GM12864 (cell line): Measurements from ENCODE around the gene GORASP1.
A peak's percentile ranks its signal among the peaks of the same experiment; 100 is the strongest.

Experiments used
- DNase-seq: peaks from one replicate; pipeline ENCODE4 v3.0.0-alpha.2; 2011; ENCODE audit warnings: low read depth
- H3K4me3 ChIP-seq: 2 replicates; pipeline ENCODE4 v1.5.1; 2011; ENCODE audit warnings: mild to moderate bottlenecking, low read depth, low read length, control low read depth
- CTCF ChIP-seq: IDR thresholded peaks from 2 replicates; pipeline ENCODE4 v1.5.1; 2011; ENCODE audit warnings: low read depth, mild to moderate bottlenecking, moderate library complexity, low read length, control low read depth, inconsistent platforms; ENCODE audit errors: missing control alignments

The GORASP1 gene

DNA sequence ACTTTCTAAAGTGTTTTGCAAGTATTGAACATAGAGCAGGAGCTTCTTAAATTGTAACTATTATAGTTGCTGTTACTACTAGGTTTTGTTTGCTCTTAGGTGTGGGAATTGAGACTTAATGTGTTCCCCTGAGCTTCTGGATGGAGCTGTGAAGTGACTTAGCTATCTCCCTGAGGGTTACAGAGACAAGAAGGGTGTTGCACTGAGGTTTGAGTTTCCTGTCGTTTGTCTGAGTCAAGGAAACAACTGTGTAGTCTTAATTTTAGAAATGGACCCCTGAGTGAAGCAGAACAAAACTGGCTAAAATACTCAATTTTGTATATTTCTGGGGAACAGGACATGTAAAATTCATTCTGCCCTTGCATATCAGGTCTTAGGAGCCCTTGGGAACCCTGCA lies 20.5 kb upstream of the GORASP1 start:
- no peak overlapping the region for H3K4me3 ChIP-seq

GRCh38 chr3:39127269-39127907 lies 20.0 kb upstream of the GORASP1 start:
- no peak for DNase-seq
- no peak for TF ChIP-seq CTCF
- H3K4me3 ChIP-seq: no peak overlapping the region

More for the DNA sequence above, 20.5 kb upstream of the GORASP1 start:
- DNase-seq: no peak
- no peak for TF ChIP-seq CTCF

GRCh38 chr3:39126532-39127071 lies 19.2 kb upstream of the GORASP1 start:
- peak; percentile 43 for TF ChIP-seq CTCF
- DNase-seq: no peak
- H3K4me3 ChIP-seq: no peak overlapping the region

- DNase-seq: no peak
- H3K4me3 ChIP-seq: no peak overlapping the region
- no peak for TF ChIP-seq CTCF
Observed at GRCh38 chr3:39125841-39126500, 18.5 kb upstream of the GORASP1 start.

DNA sequence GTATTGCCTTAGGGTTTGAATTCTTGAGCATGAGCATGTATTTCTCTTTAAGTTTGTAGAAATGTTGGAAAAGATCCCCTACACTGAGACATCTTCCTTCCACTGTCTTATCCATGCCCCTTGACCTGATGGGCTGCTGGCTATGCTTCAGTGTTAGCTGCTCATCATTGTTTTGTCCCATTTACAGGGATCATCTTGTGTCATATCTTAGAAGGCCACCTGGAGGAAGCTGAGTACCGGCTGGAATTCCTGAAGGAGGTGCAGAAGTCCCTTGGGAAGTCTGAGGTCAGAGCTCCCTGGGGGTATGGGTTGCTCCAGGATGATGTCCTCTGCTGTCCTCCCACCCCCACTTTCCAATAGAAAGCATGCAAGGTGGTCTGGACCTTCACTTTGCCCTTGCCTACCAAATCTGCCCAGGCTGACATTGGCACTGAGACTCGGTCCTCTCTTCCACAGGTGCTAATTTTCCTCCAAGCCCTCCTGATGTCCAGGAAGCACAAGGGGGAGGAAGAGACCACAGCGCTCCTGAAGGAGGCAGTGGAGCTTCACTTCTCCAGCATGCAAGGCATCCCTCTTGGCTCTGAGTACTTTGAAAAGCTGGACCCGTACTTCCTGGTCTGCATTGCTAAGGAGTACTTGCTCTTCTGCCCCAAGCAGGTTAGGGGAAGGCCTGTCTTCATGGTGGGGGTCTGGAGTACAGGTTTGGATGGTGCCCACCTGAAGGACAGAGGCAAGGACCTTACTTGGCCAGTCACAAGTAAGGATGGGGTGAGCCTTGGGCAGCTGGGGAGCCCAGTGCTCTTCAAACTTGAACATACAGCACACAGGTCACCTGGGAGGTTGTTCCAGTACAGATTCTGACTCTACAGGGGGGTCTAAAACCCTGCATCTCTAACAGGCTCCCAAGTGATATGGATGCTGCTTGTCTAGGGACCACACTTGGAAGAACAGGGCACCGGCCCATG lies 17.7 kb upstream of the GORASP1 start:
- TF ChIP-seq CTCF: no peak
- no peak for DNase-seq
- no peak overlapping the region for H3K4me3 ChIP-seq

- H3K4me3 ChIP-seq: no peak overlapping the region
- TF ChIP-seq CTCF: no peak
- DNase-seq: no peak
Observed at GRCh38 chr3:39122813-39123212, 15.4 kb upstream of the GORASP1 start.
